Fibroblast of skin of back (primary cell): Measurements from ENCODE around the gene NUDT14.

Source experiments
- DNase-seq: peaks from one replicate; pipeline ENCODE4 v3.0.0-alpha.2; 2013

NUDT14 gene

DNA sequence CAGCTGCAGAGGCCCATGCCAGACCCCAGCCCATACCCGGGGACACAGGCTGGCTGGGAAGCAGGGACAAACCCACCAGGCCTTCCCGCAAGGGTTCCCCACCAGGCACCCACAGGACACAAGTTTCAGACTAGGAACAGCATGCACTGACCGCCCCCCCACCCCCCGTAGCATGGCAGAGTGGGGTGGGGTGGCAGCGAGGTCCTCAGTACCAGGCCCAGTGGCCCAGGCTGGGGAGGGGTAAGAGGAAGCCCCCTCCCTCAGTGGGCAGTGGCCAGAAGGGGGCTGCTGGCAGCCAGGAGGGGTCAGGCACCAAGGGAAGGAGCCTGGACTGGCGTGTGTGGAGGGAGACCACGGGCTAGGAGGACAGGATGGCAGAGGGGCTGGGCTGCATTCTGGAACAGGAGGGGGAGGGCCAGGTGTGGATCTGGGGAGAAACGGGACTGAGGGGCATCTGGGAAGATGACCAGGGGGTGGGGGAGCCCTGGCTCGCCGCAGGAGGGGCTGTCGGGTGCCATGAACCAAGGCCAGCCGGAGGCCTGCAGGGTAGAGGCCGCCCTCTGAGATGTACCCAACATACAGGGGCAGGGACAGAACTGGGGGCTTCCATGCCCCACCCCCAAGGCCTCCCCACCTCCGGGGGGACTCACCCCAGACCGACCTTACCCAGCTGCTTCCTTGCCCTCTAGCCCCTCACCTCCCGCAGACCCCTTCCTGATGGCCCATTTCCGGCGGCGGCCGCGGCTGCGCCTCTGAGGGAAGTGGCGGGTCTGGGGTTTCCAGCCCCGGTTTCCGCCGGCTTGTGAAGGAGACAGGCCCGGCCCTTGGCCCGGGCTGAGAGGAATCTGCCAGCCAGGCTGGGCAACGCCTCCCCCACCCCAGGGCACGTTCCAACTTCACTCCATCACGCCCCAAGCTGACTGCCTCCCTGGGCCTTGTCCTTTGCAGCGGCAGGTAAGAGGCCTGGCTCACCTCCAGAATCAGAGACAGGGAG lies 6.9 kb downstream of the NUDT14 start:
- DNase-seq = no peak

DNA sequence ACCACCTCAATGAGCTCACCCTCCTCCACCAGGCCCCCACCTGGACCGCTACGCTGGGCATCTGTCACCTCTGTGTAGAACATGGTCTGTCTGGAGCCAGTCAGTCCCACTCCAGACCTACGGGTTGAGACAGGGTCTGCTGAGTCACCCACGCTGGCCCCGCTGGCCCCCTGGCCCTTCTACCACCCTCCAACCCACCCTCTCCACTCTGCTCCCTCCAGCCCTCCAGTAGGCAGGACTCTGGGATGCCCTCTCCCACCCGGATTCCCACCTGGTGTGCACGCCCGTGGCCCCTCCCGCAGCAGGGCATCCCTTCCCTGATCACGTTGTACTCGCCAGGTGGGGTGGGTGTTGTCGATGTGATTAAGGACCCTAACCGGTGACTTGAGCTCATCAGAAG lies 8.0 kb downstream of the NUDT14 start:
- DNase-seq = no peak

- no peak for DNase-seq
Observed at GRCh38 chr14:105172476-105172875, 8.6 kb downstream of the NUDT14 start.

DNA sequence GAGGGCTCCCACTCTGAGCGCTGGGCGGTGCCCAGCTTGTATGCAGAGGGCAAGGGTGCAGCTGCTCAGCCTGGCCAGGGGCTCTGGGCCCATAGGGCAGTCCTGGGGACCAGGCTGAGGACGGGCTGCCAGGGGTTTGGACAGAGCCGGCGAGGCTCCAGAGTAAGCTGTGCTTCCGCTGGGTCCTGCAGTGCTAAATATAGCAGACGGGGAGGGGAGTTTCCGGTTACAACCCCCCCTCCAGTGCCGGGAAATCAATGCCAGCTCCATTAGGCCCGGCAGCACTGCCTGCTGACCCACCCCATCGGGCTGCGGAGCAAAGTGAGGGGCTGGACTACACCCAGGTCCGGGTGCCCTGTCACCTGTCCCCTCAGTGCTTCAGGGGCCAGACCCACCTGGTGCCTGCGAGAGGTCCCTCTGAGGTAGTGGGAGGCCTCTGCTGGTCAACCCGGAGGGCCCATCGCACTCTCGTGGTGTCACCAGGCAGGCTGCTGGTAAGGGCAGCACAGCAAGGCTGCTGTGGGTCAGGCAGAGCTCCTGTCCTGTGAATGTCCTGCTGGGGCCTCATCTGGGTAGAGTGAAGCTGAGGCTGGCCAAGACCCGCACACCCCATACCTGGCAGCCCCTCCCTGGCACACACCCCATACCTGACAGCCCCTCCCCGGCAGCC lies 10.0 kb downstream of the NUDT14 start:
- DNase-seq = no peak

DNA sequence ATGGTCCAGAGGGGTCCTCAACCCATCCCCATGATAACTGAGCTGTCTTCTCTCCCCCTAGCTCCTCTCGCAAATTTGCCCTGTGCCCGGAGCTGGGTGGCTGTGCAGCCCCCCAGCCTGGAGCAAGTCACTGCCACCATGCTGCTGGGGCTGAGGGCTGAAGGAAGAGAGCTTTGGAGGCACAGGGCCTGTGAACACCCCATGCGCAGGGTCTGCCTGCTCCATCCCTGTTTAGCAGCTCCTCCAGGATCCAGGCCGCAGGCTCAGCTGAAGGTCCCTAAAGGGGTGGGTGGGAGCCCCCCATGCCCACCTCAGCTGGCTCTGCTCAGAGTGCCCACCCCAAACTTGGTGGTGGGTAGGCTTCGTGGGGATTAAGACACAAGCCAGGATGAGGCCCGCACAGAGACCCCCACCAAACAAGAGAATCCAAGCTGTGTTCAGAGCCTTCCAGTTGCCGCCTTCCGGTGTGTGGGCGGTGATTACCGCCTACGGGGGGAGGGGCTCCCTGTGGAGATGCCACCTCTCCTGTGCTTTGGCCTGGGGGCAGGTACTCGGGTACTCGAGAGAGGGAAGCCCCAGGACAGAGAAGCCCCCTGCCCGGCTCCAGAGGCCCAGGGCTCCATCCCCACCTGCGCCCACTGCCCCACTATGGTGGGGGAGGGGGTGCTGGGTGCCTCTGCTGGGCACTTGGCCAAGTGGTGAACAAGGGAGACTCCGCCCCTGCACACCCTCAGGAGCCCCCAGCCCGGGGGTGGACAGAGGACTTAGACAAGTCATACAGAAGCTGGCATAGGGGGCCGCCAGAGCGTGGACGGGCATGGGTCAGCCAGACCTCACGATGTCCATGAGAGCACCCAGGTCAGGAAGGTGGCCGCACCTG lies 11.1 kb downstream of the NUDT14 start:
- DNase-seq = no peak

- DNase-seq = no peak
Observed at GRCh38 chr14:105168979-105169507, 12.1 kb downstream of the NUDT14 start.

- DNase-seq = no peak
Observed at GRCh38 chr14:105168496-105168978, 12.6 kb downstream of the NUDT14 start, which contains the start of gene JAG2. Gene JAG2, minus strand, starts transcription at chr14:105168776. Its CDS starts 356 bp downstream, at chr14:105168420.

GRCh38 chr14:105168093-105168420 lies 13.1 kb downstream of the NUDT14 start:
- DNase-seq = no peak

- no peak for DNase-seq
Observed at GRCh38 chr14:105167303-105168092, 13.6 kb downstream of the NUDT14 start.

DNA sequence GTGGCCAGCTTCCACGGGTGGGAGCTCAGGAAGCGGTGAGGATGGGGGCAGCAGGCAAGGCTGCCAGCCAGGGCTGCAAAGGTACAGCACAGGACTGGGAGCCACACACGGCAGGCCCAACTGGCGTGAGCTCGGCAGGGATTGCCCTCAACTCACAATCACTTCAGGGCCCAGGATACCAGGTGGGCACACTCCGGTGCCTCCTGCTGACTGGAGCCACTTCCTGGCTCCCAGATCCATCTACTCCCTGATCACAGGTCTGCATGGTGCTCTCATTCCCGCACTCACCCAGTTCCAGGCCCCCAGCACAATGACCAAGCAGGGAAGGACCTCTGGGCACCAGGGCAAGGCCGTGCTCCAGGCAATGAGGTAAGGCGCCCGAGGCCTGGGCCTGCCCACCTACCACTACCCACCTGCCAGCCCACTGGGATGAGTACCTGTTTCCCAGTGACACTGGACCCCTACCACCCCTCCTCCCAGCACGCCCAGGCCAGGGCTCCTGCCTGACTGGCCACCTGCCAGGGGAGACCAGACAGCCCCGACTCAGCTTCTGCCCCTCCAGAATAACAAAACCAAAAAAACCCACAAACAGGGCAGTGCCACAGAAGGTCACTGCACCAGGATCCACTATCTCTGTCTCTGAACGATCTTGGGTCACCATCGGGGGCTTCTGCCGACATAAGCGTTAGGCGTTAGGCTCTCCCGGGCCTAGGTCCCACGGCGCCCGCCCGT lies 14.4 kb downstream of the NUDT14 start:
- DNase-seq = no peak

DNA sequence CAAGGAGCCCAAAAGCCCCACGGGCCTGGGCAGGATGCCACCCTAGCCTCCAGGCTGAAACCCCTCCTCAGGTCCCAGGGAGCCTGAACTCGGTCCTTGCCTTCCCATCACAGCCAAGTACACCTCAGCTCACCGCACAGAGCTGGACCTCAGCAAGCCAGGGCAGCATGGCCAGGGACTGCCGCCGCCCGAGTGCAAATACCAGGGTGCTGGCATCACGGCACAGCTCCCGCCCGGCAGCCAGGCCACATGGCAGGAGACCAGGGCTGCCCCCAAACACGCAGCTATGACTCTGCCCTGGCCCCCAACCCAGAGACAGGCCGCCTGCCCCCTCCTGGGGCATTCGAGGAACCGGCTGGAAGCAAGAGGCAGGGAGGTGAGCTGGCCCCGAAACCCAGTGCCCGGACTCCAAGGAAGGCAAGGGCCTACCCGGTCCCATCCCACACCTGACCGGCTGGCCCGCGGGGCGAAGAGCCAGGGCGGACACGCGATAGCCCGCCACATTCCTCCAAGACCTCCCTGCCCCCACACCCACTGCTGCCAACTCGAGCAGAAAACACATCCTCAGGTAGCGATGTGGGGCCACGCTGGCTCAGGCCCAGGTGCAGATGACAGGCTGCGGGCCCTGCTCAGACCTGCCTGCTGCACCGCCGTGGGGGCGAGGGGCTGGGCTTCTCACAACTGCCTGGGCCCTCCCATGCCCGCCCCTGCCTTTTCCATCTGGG lies 15.2 kb downstream of the NUDT14 start:
- DNase-seq = no peak

DNA sequence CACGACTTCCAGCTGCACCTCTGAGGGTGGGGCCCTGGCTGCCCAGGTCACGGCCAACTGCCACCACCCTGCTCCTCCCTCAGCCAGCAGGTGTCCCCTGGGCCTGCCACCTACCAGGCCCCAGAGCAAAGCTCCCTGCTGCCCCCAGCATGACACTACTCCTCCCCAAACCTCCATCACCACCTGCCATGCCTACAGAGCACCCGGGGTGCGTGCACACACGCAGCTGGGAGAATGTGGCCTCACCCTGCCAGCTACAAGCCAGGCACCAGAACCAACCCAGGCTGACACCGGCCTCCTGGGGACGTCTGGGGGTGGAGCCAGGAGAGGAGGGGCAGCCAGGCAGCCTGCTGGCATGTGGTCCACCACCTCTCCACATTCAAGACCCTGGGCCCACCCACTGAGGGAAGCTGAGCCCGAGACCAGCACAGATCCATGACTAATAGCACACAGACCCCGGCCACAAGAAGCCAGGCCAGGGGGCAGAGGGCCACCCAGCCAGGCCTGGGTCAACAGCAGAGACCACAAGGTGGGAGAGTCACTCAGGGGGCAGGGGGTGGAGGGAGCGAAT lies 15.9 kb downstream of the NUDT14 start:
- DNase-seq = no peak

DNA sequence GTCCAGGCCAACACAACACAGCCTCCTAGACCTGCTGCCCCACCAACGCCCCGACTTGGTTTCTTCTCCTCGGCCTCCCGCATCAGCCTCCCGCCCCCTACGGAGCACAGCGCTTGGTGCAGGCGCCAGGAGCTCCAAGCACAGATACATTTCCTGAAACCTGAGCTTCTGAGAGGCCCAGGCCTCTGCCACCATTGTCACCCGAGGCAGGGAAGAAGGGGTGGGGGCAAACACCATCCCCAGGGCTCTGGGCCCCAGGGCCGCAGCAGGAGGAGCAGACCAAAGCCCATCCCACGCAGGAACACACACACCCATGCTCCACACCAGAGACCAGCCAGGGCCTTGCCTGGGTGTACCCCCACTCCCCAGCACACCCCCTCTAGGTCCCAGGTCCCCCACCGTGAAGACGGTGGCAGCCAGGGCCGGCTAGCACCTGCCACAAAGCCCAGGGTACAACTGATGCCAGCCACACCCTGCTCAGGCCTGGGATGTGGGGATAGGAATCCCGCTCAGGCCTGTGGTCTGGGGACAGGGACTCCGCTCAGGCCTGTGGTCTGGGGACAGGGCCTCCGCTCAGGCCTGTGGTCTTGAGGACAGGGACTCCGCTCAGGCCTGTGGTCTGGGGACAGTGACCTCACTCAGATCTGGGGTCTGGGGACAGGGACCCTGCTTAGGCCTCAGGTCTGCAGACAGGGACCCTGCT lies 17.9 kb downstream of the NUDT14 start:
- no peak for DNase-seq

DNA sequence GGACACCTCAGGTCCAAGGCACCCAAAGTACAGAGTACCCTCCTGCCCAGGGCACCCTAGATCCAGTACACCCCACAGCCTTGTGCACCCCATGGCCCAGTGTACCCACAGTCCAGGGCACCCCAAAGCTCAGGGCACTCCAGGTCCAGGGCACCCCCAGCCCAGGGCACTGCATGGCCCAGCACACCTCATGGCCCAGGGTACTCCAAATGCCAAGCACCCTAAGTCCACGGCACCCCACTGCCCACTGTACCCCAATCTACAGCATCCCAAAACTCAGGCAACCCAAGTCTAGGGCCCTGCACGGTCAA lies 18.5 kb downstream of the NUDT14 start:
- no peak for DNase-seq

DNA sequence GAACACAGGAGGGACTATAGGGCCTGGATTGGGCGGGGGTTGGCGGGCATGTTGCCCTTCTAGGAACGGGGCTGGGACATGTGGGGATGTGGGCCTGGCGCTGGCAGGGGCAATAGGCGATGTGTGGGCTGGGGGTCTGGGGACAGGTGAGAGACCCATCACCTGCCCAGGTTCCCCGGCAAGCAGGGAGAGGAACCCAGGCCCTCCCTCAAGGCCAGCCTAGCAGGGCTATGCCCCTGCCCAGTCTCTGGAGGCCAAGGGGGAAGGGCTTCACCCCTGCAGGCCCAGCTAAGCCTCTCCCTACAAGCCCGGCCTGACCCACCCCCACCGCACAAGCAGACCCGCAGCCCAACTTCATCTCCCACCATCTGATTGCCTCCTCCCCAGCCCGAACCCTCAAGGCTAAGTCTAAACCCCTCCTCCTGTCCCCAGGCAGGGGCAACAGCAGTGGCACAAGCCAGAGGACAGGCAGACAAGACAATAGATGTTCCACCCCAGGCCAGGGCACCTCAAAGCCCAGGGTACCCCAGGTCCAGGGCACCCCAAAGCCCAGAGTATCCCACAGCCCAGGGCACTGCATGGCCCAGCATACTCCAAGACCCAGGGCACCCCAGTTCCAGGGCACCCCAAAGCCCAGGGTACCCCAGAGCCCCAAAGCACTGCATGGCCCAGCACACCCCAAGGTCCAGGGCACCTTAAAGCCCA lies 19.0 kb downstream of the NUDT14 start:
- DNase-seq = no peak

GRCh38 chr14:105161309-105161708 lies 19.8 kb downstream of the NUDT14 start:
- no peak for DNase-seq

- DNase-seq = no peak
Observed at GRCh38 chr14:105160776-105161175, 20.3 kb downstream of the NUDT14 start.

- DNase-seq = no peak
Observed at GRCh38 chr14:105159344-105159743, 21.8 kb downstream of the NUDT14 start.

GRCh38 chr14:105158794-105159193 lies 22.3 kb downstream of the NUDT14 start:
- no peak for DNase-seq
